Neural crest cell (in vitro differentiated cells): ENCODE measurements around the gene CTNNA3. TPM values are rescaled to one million over a fixed set of nuclear protein-coding genes. Genes with fewer than 3 reads are reported as not detected.

Experiments used
- DNase-seq: peaks from one replicate; pipeline ENCODE4 v3.0.0; 2021; ENCODE audit warnings: low read depth, mixed read lengths, low spot score
- H3K27ac Mint-ChIP-seq: one replicate; pipeline ENCODE4 v1.8.0; 2021; ENCODE audit warnings: mild to moderate bottlenecking, mixed read lengths; ENCODE audit not compliant: unreplicated experiment
- H3K27me3 Mint-ChIP-seq: 2 replicates; pipeline ENCODE4 v1.8.0; 2021; ENCODE audit warnings: low read depth, mild to moderate bottlenecking, mixed read lengths
- H3K36me3 Mint-ChIP-seq: 2 replicates; pipeline ENCODE4 v1.8.0; 2021; ENCODE audit warnings: low read depth, mild to moderate bottlenecking, mixed read lengths
- H3K4me1 Mint-ChIP-seq: 2 replicates; pipeline ENCODE4 v1.8.0; 2021; ENCODE audit warnings: mixed read lengths
- H3K4me3 Mint-ChIP-seq: one replicate; pipeline ENCODE4 v1.8.0; 2021; ENCODE audit warnings: mild to moderate bottlenecking, mixed read lengths
- H3K9me3 Mint-ChIP-seq: 2 replicates; pipeline ENCODE4 v1.8.0; 2021; ENCODE audit warnings: mixed read lengths
- total RNA-seq: library from RNA; stranded (reverse); gene quantifications from 2 replicates; pipeline ENCODE4 v1.2.1, GENCODE V29; 2021
- TF ChIP-seq, protein P1 (sequence below): fragments of 200-600 bp; sonication (generic); conservative IDR thresholded peaks from 2 replicates; pipeline ENCODE4 v1.5.0; 2021; ENCODE audit warnings: antibody characterized with exemption, mild to moderate bottlenecking

Gene CTNNA3
- total RNA-seq, 1 donor from 2014 or later = 4.7 TPM

- Mint-ChIP-seq H3K36me3 (no peaks in the 10 kb centered on the region), H3K4me3 (no peak overlapping the region), H3K9me3 (no peaks in the 10 kb centered on the region), H3K4me1 (peaks cover 16% of the 10 kb centered on the region), H3K27me3 (no peaks in the 10 kb centered on the region), H3K27ac (no peak overlapping the region)
- DNase-seq = peak; percentile 45
- TF ChIP-seq, protein P1, sequence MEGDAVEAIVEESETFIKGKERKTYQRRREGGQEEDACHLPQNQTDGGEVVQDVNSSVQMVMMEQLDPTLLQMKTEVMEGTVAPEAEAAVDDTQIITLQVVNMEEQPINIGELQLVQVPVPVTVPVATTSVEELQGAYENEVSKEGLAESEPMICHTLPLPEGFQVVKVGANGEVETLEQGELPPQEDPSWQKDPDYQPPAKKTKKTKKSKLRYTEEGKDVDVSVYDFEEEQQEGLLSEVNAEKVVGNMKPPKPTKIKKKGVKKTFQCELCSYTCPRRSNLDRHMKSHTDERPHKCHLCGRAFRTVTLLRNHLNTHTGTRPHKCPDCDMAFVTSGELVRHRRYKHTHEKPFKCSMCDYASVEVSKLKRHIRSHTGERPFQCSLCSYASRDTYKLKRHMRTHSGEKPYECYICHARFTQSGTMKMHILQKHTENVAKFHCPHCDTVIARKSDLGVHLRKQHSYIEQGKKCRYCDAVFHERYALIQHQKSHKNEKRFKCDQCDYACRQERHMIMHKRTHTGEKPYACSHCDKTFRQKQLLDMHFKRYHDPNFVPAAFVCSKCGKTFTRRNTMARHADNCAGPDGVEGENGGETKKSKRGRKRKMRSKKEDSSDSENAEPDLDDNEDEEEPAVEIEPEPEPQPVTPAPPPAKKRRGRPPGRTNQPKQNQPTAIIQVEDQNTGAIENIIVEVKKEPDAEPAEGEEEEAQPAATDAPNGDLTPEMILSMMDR = peak; percentile 91
Observed at GRCh38 chr10:67520924-67521520, 175.0 kb downstream of the CTNNA3 start.

GRCh38 chr10:67519434-67519833 is 176.6 kb downstream of the CTNNA3 start:
- no peaks in the 10 kb centered on the region for H3K9me3 Mint-ChIP-seq
- no peaks in the 10 kb centered on the region for H3K36me3 Mint-ChIP-seq
- no peaks in the 10 kb centered on the region for H3K27me3 Mint-ChIP-seq
- TF ChIP-seq, protein P1 = no peak
- no peak overlapping the region for H3K4me3 Mint-ChIP-seq
- DNase-seq = no peak
- H3K4me1 Mint-ChIP-seq = peaks cover 16% of the 10 kb centered on the region
- no peak overlapping the region for H3K27ac Mint-ChIP-seq

- no peak overlapping the region for H3K4me3 Mint-ChIP-seq
Observed at GRCh38 chr10:67518756-67519155, 177.2 kb downstream of the CTNNA3 start.

DNA sequence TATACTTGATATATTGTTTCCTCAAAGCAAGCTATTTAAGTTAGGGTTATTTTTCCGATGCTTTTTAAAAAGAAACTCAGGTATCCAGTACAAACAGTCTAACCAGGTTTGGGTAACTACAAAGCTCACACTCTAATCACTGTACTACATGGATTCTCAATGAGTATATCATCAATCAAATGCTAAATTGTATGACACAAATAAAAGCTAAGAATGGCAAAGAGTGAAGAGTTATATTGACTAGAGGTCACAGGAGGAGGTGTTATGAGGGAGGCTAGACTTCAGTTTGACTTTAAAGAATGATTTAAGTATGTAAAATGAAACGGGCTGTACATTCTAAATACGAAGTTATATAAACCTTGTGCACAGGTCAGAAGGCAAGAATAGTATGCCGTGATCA is 178.0 kb downstream of the CTNNA3 start:
- Mint-ChIP-seq H3K27me3 (no peaks in the 10 kb centered on the region), H3K4me3 (no peak overlapping the region), H3K4me1 (peaks cover 16% of the 10 kb centered on the region), H3K27ac (no peak overlapping the region), H3K9me3 (no peaks in the 10 kb centered on the region), H3K36me3 (no peaks in the 10 kb centered on the region)
- TF ChIP-seq, protein P1 = no peak
- no peak for DNase-seq

More at GRCh38 chr10:67518756-67519155, 177.2 kb downstream of the CTNNA3 start:
- DNase-seq = no peak
- H3K4me1 Mint-ChIP-seq = peaks cover 16% of the 10 kb centered on the region
- H3K9me3 Mint-ChIP-seq = no peaks in the 10 kb centered on the region
- TF ChIP-seq, protein P1 = no peak
- no peak overlapping the region for H3K27ac Mint-ChIP-seq
- H3K36me3 Mint-ChIP-seq = no peaks in the 10 kb centered on the region
- no peaks in the 10 kb centered on the region for H3K27me3 Mint-ChIP-seq

- TF ChIP-seq, protein P1 = no peak
- Mint-ChIP-seq H3K9me3 (peaks cover 3% of the 10 kb centered on the region), H3K4me1 (no peaks in the 10 kb centered on the region), H3K27me3 (no peaks in the 10 kb centered on the region), H3K4me3 (no peak overlapping the region), H3K27ac (no peak overlapping the region), H3K36me3 (peaks cover 2% of the 10 kb centered on the region)
- no peak for DNase-seq
Observed at GRCh38 chr10:67506757-67507091, 189.3 kb downstream of the CTNNA3 start.
